Stimulated activated CD4-positive, alpha-beta T cell treated with anti-CD3 and anti-CD28 coated beads, TNF-alpha, amount 100 ng/mL, for 1 hour (primary cell): ENCODE data around the gene MRPL38.
"Not testable (repeated sequence)": the region's sequence is repeated elsewhere in the genome, so short reads cannot be mapped to it uniquely, and the experiment has no call there.

ENCODE experiments used
- DNase-seq, 3 donors: peaks; one replicate each; pipeline ENCODE4 v3.0.0-alpha.2; 2020; ENCODE audit warnings: low read depth in 3 of 3, low spot score in 1 of 3

The MRPL38 gene

GRCh38 chr17:75876938-75877751 lies 27.5 kb downstream of the MRPL38 start:
- no peak for DNase-seq

GRCh38 chr17:75876190-75876937 lies 28.3 kb downstream of the MRPL38 start:
- peak; percentile 40 to 65 (median 58) for DNase-seq

DNA sequence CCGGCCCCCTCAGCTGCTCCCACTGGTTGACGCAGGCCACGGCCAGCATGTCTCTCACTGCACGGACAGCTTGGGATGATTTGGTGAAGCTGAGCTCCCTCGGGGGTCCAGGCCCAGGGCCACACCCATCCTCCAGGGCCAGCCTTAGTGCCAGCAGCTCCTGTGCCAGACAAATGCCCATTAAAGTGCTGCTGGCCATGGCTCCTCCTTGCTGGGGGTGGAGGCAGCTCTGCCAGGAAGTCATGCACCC lies 28.8 kb downstream of the MRPL38 start:
- no peak for DNase-seq

- DNase-seq = no peak
Observed at GRCh38 chr17:75875182-75875939, 29.3 kb downstream of the MRPL38 start.

- DNase-seq = no peak
Observed at GRCh38 chr17:75874323-75875181, 30.1 kb downstream of the MRPL38 start.

DNA sequence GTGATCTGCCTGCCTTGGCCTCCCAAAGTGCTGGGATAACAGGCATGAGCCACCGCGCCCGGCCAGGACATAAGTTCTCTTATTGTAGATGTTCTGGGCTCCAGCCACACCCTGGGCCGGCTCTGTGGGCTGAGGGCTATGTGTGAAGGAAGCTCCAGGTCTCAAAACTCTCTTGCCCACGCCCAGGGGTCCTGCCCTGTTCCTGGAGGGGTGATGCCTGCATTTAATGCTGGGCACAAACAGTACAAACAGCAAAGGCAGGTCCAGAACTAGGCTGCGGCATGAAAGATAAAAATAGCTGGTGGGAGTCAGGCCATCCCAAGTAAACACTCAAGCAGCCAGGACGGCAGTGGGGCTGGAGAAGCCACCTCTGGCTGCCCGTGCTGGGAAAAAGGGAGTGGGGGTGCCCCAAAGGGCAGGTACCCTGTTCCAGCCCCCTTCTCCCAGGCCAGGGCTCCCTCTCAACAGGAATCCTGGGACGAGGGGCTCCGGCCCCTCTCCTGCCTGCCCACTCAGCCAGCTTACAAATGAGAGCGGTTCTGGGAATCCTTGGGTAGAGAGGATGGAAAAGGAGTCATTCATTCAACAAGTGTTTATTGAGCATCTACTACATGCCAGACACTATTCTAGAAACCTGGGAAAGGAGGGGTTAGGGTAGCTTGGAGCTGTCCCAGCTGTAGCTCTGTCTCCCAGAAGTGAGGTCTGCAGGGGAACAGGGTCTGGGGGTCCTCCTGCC lies 30.9 kb downstream of the MRPL38 start:
- DNase-seq = no peak

DNA sequence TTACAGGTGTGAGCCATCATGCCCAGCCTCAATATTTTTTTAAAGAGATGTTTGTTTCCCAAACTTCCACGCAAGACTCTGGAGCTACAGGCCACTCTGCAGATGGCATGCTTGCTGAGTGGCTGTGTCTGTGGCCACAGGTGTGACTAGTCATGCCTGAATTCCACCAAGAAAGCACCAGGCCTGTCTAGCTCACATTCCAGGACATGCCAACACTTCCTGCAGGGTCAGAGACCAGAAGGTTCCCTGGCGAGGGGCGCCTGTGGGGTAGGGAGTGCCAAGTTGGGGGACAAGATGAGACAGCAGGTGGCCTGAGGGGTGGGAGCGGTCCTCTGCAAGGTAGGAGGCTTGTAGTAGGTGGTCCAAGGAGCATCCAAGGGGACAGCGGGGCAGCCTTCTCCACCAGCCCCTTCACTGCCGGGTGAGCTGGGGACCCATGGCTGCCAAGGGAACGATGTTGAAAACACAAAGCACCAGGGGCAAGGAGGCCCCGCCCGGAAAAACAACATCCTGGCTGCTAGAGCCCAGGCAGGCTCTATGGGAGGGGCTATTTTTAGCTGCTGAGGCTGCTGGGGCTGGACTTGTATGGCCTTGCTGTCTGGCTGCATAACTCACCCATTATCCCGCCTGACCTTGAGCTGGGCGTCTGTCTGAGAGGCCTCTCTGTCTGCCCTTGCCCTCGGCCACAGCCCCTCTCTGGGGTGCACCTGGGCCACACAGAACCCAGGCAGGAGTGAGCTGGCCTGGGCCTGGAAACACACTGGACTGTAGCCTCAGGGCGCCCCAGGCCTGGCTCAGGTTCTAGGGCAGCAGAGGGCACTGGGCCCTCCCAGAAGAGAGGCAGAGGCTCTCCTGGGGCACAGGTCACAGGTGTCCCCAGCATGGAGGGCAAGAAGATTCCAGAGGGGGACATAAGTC lies 32.0 kb downstream of the MRPL38 start:
- peak in 1 of 3 donors; percentile 28 for DNase-seq

DNA sequence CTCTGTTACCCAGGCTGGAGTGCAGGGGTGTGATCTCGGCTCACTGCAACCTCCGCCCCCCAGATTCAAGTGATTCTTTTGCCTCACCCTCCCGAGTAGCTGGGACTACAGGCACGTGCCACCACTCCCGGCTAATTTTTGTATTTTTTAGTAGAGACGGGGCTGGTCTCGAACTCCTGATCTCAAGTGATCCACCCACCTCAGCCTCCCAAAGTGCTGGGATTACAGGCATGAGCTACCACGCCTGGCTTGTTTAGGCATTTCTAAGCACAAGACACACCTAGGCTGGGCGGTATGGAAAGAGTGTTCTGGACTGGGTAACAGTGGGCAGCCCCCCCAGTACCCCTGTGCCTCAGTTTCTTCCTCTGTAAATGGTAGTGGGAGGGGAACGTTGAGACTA lies 34.5 kb downstream of the MRPL38 start:
- not testable (repeated sequence) for DNase-seq

- DNase-seq = no peak
Observed at GRCh38 chr17:75869282-75870141, 35.2 kb downstream of the MRPL38 start.

DNA sequence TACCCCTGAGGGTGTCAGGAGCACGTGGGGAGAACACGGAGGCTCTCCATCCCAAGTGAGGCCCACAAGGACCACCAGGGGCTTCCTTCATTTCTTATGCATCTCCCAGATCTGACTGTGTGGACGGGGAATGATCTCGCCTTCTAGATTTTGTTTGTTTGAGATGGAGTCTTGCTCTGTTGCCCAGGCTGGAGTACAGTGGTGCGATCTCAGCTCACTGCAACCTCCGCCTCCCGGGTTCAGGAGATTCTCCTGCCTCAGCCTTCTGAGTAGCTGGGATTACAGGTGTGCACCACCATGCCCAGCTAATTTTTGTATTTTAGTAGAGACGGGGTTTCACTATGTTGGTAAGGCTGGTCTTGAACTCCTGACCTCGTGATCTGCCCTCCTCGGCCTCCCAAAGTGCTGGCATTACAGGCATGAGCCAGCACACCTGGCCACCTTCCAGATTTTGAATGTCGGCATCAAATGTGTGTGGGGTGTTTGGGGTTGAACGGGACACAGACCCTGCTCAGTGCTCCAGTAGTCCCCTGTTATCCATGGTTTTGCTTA lies 35.9 kb downstream of the MRPL38 start:
- DNase-seq = not testable (repeated sequence)

GRCh38 chr17:75865404-75866188 lies 39.1 kb downstream of the MRPL38 start:
- not testable (repeated sequence) for DNase-seq

DNA sequence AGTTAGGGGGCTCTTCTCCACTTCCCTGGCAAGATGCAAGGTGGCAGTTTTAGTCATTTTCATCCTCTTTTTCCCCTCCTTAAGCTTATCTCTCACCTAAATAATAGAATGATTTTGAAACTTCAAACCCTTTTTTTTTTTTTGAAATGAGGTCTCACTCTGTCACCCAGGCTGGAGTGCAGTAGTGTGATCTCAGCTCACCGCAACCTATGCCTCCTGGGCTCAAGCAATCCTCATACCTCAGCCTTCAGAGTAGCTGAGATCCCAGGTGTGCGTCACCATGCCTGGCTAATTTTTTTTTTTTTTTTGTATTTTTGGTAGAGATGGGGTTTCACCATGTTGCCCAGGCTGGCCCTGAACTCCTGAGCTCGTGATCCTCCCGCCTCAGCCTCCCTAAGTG lies 39.8 kb downstream of the MRPL38 start:
- DNase-seq = not testable (repeated sequence)

- DNase-seq = no peak
Observed at GRCh38 chr17:75864448-75864871, 40.2 kb downstream of the MRPL38 start.

- no peak for DNase-seq
Observed at GRCh38 chr17:75861927-75862317, 42.8 kb downstream of the MRPL38 start.

GRCh38 chr17:75859358-75859757 lies 45.3 kb downstream of the MRPL38 start:
- not testable (repeated sequence) for DNase-seq

GRCh38 chr17:75856062-75856756 lies 48.5 kb downstream of the MRPL38 start:
- DNase-seq = no peak
